ENCODE data around the gene HTR7. TPM values are rescaled to one million over a fixed set of nuclear protein-coding genes. Genes with fewer than 3 reads are reported as not detected.
"Not testable (repeated sequence)": the region's sequence is repeated elsewhere in the genome, so short reads cannot be mapped to it uniquely, and the experiment has no call there.

HTR7 gene
- total RNA-seq, 1 donor from 2014 or later, result 0.32 TPM

GRCh38 chr10:90816466-90816865 is 41.4 kb downstream of the HTR7 start:
- intact Hi-C loops (cut with DNase I), result no loop called here
- Histone ChIP-seq H3K9me3 (no peaks in the 10 kb centered on the region), H3K27ac (no peak overlapping the region), H3K36me3 (no peaks in the 10 kb centered on the region), H3K4me1 (no peaks in the 10 kb centered on the region), H3K4me3 (no peak overlapping the region), H3K27me3 (ENCODE audit: low read depth) (no peaks in the 10 kb centered on the region)
- no peak for DNase-seq
- TF ChIP-seq, protein P1, sequence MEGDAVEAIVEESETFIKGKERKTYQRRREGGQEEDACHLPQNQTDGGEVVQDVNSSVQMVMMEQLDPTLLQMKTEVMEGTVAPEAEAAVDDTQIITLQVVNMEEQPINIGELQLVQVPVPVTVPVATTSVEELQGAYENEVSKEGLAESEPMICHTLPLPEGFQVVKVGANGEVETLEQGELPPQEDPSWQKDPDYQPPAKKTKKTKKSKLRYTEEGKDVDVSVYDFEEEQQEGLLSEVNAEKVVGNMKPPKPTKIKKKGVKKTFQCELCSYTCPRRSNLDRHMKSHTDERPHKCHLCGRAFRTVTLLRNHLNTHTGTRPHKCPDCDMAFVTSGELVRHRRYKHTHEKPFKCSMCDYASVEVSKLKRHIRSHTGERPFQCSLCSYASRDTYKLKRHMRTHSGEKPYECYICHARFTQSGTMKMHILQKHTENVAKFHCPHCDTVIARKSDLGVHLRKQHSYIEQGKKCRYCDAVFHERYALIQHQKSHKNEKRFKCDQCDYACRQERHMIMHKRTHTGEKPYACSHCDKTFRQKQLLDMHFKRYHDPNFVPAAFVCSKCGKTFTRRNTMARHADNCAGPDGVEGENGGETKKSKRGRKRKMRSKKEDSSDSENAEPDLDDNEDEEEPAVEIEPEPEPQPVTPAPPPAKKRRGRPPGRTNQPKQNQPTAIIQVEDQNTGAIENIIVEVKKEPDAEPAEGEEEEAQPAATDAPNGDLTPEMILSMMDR (IDR thresholded peaks at IDR 0.05), result no peak
- ATAC-seq, result no peak

DNA sequence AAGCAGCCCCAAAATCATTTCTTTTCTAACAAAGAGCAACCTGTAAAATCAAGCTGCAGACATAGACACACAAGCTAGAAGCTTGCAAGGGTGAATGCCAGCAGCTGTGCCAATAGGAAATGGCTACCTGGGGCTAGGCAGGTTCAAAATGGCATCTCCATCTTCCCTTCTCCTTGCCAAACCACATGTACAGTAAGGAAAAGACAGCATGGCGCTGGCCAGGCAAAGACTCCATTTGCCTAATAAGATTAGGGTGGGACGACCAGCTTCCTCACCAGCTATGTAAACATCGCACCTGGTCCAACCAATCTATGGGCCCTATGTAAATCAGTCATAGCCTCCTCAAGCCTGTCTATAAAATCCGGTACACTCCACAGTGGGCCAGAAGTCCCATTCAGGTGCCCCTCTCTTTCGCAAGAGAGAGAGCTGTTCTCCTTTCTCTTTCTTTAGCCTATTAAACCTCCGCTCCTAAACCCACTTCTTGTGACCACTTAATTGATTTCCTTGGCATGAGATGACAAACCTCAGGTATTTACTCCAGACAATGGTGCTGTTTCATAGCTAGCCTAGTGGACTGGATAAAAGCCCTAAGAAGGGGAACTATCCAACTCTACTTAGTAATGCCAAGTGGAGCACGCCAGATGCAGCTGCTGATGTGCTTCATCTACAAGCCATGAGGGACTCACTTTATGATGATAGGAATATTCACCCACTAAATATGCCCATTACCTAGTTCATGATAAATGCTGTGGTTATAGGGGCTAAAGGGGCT is 44.1 kb downstream of the HTR7 start:
- ATAC-seq (no peak), DNase-seq (no peak)
- Histone ChIP-seq H3K36me3 (no peaks in the 10 kb centered on the region), H3K4me3 (no peak overlapping the region), H3K4me1 (no peaks in the 10 kb centered on the region), H3K27me3 (ENCODE audit: low read depth) (no peaks in the 10 kb centered on the region), H3K9me3 (no peaks in the 10 kb centered on the region), H3K27ac (no peak overlapping the region)
- intact Hi-C loops (cut with DNase I), result no loop called here
- TF ChIP-seq, protein P1 (IDR thresholded peaks at IDR 0.05), result no peak

GRCh38 chr10:90807106-90807505 is 50.7 kb downstream of the HTR7 start:
- H3K27ac ChIP-seq; H3K9me3 ChIP-seq; DNase-seq; intact Hi-C loops (cut with DNase I); ATAC-seq; H3K4me3 ChIP-seq; H3K36me3 ChIP-seq; H3K27me3 ChIP-seq (ENCODE audit: low read depth); H3K4me1 ChIP-seq: not testable (repeated sequence)

DNA sequence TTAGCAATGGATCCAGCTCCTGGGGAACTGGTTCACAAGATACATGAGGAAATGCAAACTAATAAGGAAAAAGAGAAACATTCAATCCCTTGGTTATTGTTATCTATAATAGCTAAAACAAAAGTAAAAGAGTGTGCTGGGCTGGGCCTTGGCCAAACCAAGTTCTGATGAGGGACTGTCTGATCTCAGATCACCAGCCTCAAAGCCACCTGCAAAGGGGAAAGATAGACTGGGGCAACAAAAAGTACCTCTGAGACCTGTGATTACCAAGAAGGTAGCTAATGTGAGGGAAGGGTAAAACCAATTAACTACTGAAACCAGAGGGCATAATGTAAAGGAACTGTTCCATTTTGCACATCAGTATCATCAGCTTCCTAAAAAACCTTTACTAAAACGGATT is 51.2 kb downstream of the HTR7 start:
- TF ChIP-seq, protein P1 (IDR thresholded peaks at IDR 0.05), result no peak
- ATAC-seq, result no peak
- intact Hi-C loops (cut with DNase I), result no loop called here

GRCh38 chr10:90805206-90805605 is 52.6 kb downstream of the HTR7 start:
- Histone ChIP-seq H3K36me3 (no peaks in the 10 kb centered on the region), H3K9me3 (no peaks in the 10 kb centered on the region), H3K27me3 (ENCODE audit: low read depth) (no peaks in the 10 kb centered on the region), H3K27ac (no peak overlapping the region), H3K4me1 (no peaks in the 10 kb centered on the region), H3K4me3 (no peak overlapping the region)
- DNase-seq (no peak), ATAC-seq (no peak)
- intact Hi-C loops (cut with DNase I), result no loop called here
- TF ChIP-seq, protein P1 (IDR thresholded peaks at IDR 0.05), result no peak

More for the DNA sequence above, 51.2 kb downstream of the HTR7 start:
- Histone ChIP-seq H3K27ac (no peak overlapping the region), H3K9me3 (no peaks in the 10 kb centered on the region), H3K27me3 (ENCODE audit: low read depth) (no peaks in the 10 kb centered on the region), H3K4me1 (no peaks in the 10 kb centered on the region), H3K4me3 (no peak overlapping the region), H3K36me3 (no peaks in the 10 kb centered on the region)
- DNase-seq, result no peak

DNA sequence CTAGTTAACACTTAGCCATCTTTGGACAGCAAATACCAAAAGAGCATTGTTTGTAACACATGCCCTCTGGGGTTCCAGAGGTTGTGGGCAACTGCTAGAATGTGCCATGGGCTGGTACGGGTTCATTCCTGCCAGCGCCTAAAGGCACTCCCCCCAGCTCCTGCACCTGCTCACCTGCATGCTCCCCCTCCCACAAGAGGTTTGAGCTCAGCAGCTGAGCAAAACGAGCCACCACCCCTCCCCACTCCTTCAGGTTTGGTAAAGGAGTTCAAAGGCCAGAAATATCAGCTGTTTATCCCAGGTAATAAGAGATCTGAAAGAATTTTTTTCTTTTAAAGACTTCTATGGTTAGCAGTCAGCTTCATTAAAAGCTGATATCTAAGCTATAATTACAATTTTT is 53.5 kb downstream of the HTR7 start:
- TF ChIP-seq, protein P1 (IDR thresholded peaks at IDR 0.05), result no peak

More for the DNA sequence above, 53.5 kb downstream of the HTR7 start:
- Histone ChIP-seq H3K27ac (no peak overlapping the region), H3K36me3 (no peaks in the 10 kb centered on the region), H3K9me3 (no peaks in the 10 kb centered on the region), H3K27me3 (ENCODE audit: low read depth) (no peaks in the 10 kb centered on the region), H3K4me3 (no peak overlapping the region), H3K4me1 (no peaks in the 10 kb centered on the region)
- ATAC-seq, result no peak
- intact Hi-C loops (cut with DNase I), result no loop called here
- no peak for DNase-seq
